ENCODE results near the gene VAMP2. TPM values are rescaled to one million over a fixed set of nuclear protein-coding genes. Genes with fewer than 3 reads are reported as not detected.

VAMP2 gene
- total RNA-seq, 6 experiments from 2014 or later = 4.4 to 18.6 (median 13.2) TPM

- ATAC-seq (no peak), DNase-seq (no peak)
- no peak overlapping the region for H3K4me3 ChIP-seq
- TF ChIP-seq CTCF (IDR thresholded peaks at IDR 0.05) = no peak
- TF ChIP-seq POLR2A (IDR thresholded peaks at IDR 0.05) = no peak
- no peaks in the 10 kb centered on the region for H3K9me3 ChIP-seq
- peaks cover 0 to 9% (median 1%) of the 10 kb centered on the region in 4 donors for H3K4me1 ChIP-seq
- 87% methylated on average over 5 of the region's 7 CpGs for WGBS (ENCODE audit: insufficient coverage, low coverage, low lambda C conversion rate, missing lambda C conversion rate)
- H3K27me3 ChIP-seq = no peaks in the 10 kb centered on the region
- H3K27ac ChIP-seq = no peak overlapping the region
- intact Hi-C loops (cut with DNase I) = no loop called here
- peaks cover 25 to 69% (median 63%) of the 10 kb centered on the region in 4 donors for H3K36me3 ChIP-seq
These were observed 21.7 kb downstream of the VAMP2 start for GRCh38 chr17:8141045-8141444.

GRCh38 chr17:8140065-8141029, 22.4 kb downstream of the VAMP2 start:
- DNase-seq = peak in 2 of 3 donors; percentile 50 to 58
- no peaks in the 10 kb centered on the region for H3K9me3 ChIP-seq
- no peak for ATAC-seq
- peak overlapping the region in 1 of 3 donors; percentile 76 for H3K27ac ChIP-seq
- 67% methylated on average over 11 of the region's 18 CpGs for WGBS (ENCODE audit: insufficient coverage, low coverage, low lambda C conversion rate, missing lambda C conversion rate)
- H3K36me3 ChIP-seq = peaks cover 25 to 62% (median 56%) of the 10 kb centered on the region in 4 donors
- TF ChIP-seq POLR2A (IDR thresholded peaks at IDR 0.05) (no peak), CTCF (IDR thresholded peaks at IDR 0.05) (no peak)
- H3K4me1 ChIP-seq = peaks cover 0 to 9% (median 1%) of the 10 kb centered on the region in 4 donors
- no peak overlapping the region for H3K4me3 ChIP-seq
- intact Hi-C loops (cut with DNase I) = no loop called here
- H3K27me3 ChIP-seq = no peaks in the 10 kb centered on the region

GRCh38 chr17:8138672-8139371, 23.9 kb downstream of the VAMP2 start:
- intact Hi-C loops (cut with DNase I) = no loop called here
- H3K27me3 ChIP-seq = no peaks in the 10 kb centered on the region
- peak; percentile 84 to 92 (median 91) for DNase-seq
- peak; percentile 87 to 93 (median 88) for ATAC-seq
- H3K27ac ChIP-seq = peak overlapping the region in 2 of 3 donors; percentile 76
- H3K4me1 ChIP-seq = peaks cover 0 to 9% (median 1%) of the 10 kb centered on the region in 4 donors
- no peak overlapping the region for H3K4me3 ChIP-seq
- 2% methylated on average over 36 of the region's 46 CpGs for WGBS (ENCODE audit: insufficient coverage, low coverage, low lambda C conversion rate, missing lambda C conversion rate)
- H3K9me3 ChIP-seq = no peaks in the 10 kb centered on the region
- H3K36me3 ChIP-seq = peaks cover 19 to 46% (median 42%) of the 10 kb centered on the region in 4 donors
- TF ChIP-seq CTCF (IDR thresholded peaks at IDR 0.05) (peak; percentile 76 to 82 (median 82)), POLR2A (IDR thresholded peaks at IDR 0.05) (peak; percentile 68)

GRCh38 chr17:8138374-8138671, 24.4 kb downstream of the VAMP2 start:
- intact Hi-C loops (cut with DNase I) = no loop called here
- no peak for ATAC-seq
- H3K4me3 ChIP-seq = no peak overlapping the region
- H3K36me3 ChIP-seq = peaks cover 19 to 42% (median 38%) of the 10 kb centered on the region in 4 donors
- no peaks in the 10 kb centered on the region for H3K9me3 ChIP-seq
- no peak for DNase-seq
- peak overlapping the region in 2 of 3 donors; percentile 76 for H3K27ac ChIP-seq
- peaks cover 0 to 9% (median 1%) of the 10 kb centered on the region in 4 donors for H3K4me1 ChIP-seq
- H3K27me3 ChIP-seq = no peaks in the 10 kb centered on the region
- TF ChIP-seq CTCF (IDR thresholded peaks at IDR 0.05) (no peak), POLR2A (IDR thresholded peaks at IDR 0.05) (no peak)
- 18% methylated on average over 7 of the region's 7 CpGs for WGBS (ENCODE audit: insufficient coverage, low coverage, low lambda C conversion rate, missing lambda C conversion rate)
